GM23338 (cell line): ENCODE measurements around the gene PALLD. TPM values are rescaled to one million over a fixed set of nuclear protein-coding genes. Genes with fewer than 3 reads are reported as not detected.

Source experiments
- ATAC-seq: fragments of 200-7000 bp; cut with Tn5 transposase; 3 replicates; pipeline ENCODE4 v1.9.1; 2020
- DNase-seq: peaks from one replicate; pipeline ENCODE4 v3.0.0-alpha.2; 2015; ENCODE audit warnings: low spot score
- H2AFZ ChIP-seq: fragments of 200-600 bp; sonication (generic); 2 replicates; pipeline ENCODE4 v1.8.0; 2016; ENCODE audit warnings: antibody characterized with exemption, mild to moderate bottlenecking, moderate library complexity
- H3F3A ChIP-seq: fragments of 200-600 bp; sonication (generic); replicated peaks from 2 replicates; pipeline ENCODE4 v1.8.0; 2017; ENCODE audit warnings: antibody characterized with exemption, mixed run types, low read depth
- H3K27ac ChIP-seq: fragments of 200-600 bp; sonication (generic); 2 replicates; pipeline ENCODE4 v1.6.1; 2016; ENCODE audit warnings: low read depth
- H3K27me3 ChIP-seq: fragments of 200-600 bp; sonication (generic); 2 replicates; pipeline ENCODE4 v1.8.0; 2016; ENCODE audit warnings: mild to moderate bottlenecking, mixed run types, moderate library complexity; ENCODE audit not compliant: insufficient read depth
- H3K36me3 ChIP-seq: fragments of 200-600 bp; sonication (generic); 2 replicates; pipeline ENCODE4 v1.8.0; 2016; ENCODE audit warnings: mild to moderate bottlenecking; ENCODE audit not compliant: insufficient read depth
- H3K4me1 ChIP-seq: fragments of 200-600 bp; sonication (generic); 2 replicates; pipeline ENCODE4 v1.8.0; 2016; ENCODE audit warnings: mild to moderate bottlenecking, moderate library complexity; ENCODE audit not compliant: insufficient read depth
- H3K4me2 ChIP-seq: fragments of 200-600 bp; sonication (generic); 2 replicates; pipeline ENCODE4 v1.7.1; 2017; ENCODE audit warnings: mixed run types
- H3K4me3 ChIP-seq: fragments of 200-600 bp; sonication (generic); 2 replicates; pipeline ENCODE4 v1.6.1; 2016; ENCODE audit warnings: mixed run types
- H3K79me2 ChIP-seq: fragments of 200-600 bp; sonication (generic); replicated peaks from 2 replicates; pipeline ENCODE4 v1.8.0; 2017; ENCODE audit warnings: mild to moderate bottlenecking; ENCODE audit not compliant: insufficient read depth
- H3K9me2 ChIP-seq: fragments of 200-600 bp; sonication (generic); 2 replicates; pipeline ENCODE4 v1.8.0; 2017; ENCODE audit not compliant: insufficient read depth
- H4K20me1 ChIP-seq: fragments of 200-600 bp; sonication (generic); replicated peaks from 2 replicates; pipeline ENCODE4 v1.8.0; 2017; ENCODE audit warnings: mild to moderate bottlenecking; ENCODE audit not compliant: insufficient read depth
- H3K27ac Mint-ChIP-seq: 2 replicates; pipeline ENCODE4 v1.8.0; 2020; ENCODE audit warnings: inconsistent platforms, mild to moderate bottlenecking, moderate library complexity, mixed read lengths
- H3K27me3 Mint-ChIP-seq: 3 replicates; pipeline ENCODE4 v1.8.0; 2022; ENCODE audit warnings: low read depth, mild to moderate bottlenecking, moderate library complexity, mixed read lengths, inconsistent platforms; ENCODE audit not compliant: insufficient read depth, poor library complexity
- H3K36me3 Mint-ChIP-seq: 3 replicates; pipeline ENCODE4 v1.8.0; 2021; ENCODE audit warnings: low read depth, mild to moderate bottlenecking, inconsistent platforms, moderate library complexity, mixed read lengths
- H3K4me1 Mint-ChIP-seq: 3 replicates; pipeline ENCODE4 v1.8.0; 2020; ENCODE audit warnings: mild to moderate bottlenecking, inconsistent platforms, mixed read lengths
- H3K4me3 Mint-ChIP-seq: 3 replicates; pipeline ENCODE4 v1.8.0; 2021; ENCODE audit warnings: moderate library complexity, mild to moderate bottlenecking, inconsistent platforms, mixed read lengths
- H3K9me3 Mint-ChIP-seq: 3 replicates; pipeline ENCODE4 v1.8.0; 2020; ENCODE audit warnings: moderate library complexity, mild to moderate bottlenecking, inconsistent platforms, mixed read lengths
- CREB1 ChIP-seq: fragments of 250-450 bp; sonication (Bioruptor Pico); IDR thresholded peaks from 2 replicates; pipeline ENCODE4 v1.5.0; 2020; ENCODE audit warnings: low read depth, mild to moderate bottlenecking, moderate library complexity
- EZH2 ChIP-seq: fragments of 200-600 bp; sonication (generic); IDR thresholded peaks from one replicate; pipeline ENCODE4 v1.8.0; 2017; ENCODE audit warnings: antibody characterized with exemption, mild to moderate bottlenecking, low read depth; ENCODE audit not compliant: unreplicated experiment
- EZH2phosphoT487 ChIP-seq: fragments of 200-600 bp; sonication (generic); IDR thresholded peaks from one replicate; pipeline ENCODE4 v1.8.1; 2018; ENCODE audit warnings: antibody characterized with exemption; ENCODE audit not compliant: unreplicated experiment
- JUNB ChIP-seq: IDR thresholded peaks from one replicate; pipeline ENCODE4 v1.6.1; 2016; ENCODE audit warnings: antibody characterized with exemption; ENCODE audit not compliant: unreplicated experiment
- NANOG ChIP-seq: IDR thresholded peaks from 2 replicates; pipeline ENCODE4 v1.6.1; 2016; ENCODE audit warnings: antibody characterized with exemption, borderline replicate concordance
- POLR2AphosphoS5 ChIP-seq: IDR thresholded peaks from 2 replicates; pipeline ENCODE4 v1.6.1; 2016; ENCODE audit warnings: antibody characterized with exemption, low read depth
- STAT1 ChIP-seq: IDR thresholded peaks from one replicate; pipeline ENCODE4 v1.6.1; 2016; ENCODE audit warnings: antibody characterized with exemption; ENCODE audit not compliant: unreplicated experiment
- ZNF114 ChIP-seq: fragments of 250-450 bp; sonication (Bioruptor Pico); IDR thresholded peaks from 2 replicates; pipeline ENCODE4 v1.5.0; 2020; ENCODE audit warnings: mild to moderate bottlenecking, moderate library complexity
- ZNF331 ChIP-seq: fragments of 250-450 bp; sonication (Bioruptor Pico); IDR thresholded peaks from 2 replicates; pipeline ENCODE4 v1.5.0; 2020; ENCODE audit warnings: low read depth, mild to moderate bottlenecking, moderate library complexity
- polyA plus RNA-seq: library from polyadenylated mRNA; unstranded; fragments of >200 nt; fragmentation: Nextera tagmentation; extraction: Ambion mirVana; gene quantifications from 2 replicates; pipeline ENCODE4 v1.2.1, GENCODE V29; 2016
- total RNA-seq: library from RNA; depleted of rRNA; stranded (reverse); fragments of >200 nt; shearing (Covaris generic); gene quantifications from 2 replicates; pipeline ENCODE4 v1.2.3, GENCODE V29; 2014
- TF ChIP-seq, protein P1 (sequence below): IDR thresholded peaks from 2 replicates; pipeline ENCODE4 v1.6.1; 2016; ENCODE audit warnings: antibody characterized with exemption
- TF ChIP-seq, protein P2 (sequence below): IDR thresholded peaks from one replicate; pipeline ENCODE4 v1.6.1; 2018; ENCODE audit warnings: antibody characterized with exemption; ENCODE audit not compliant: unreplicated experiment
- TF ChIP-seq, protein P3 (sequence below), 2 experiments: fragments of 200-600 bp in 1 of 2; sonication (generic) in 1 of 2; conservative IDR thresholded peaks; 2 replicates each; pipeline versions ENCODE4 v1.5.1 to v1.6.1; 2016 to 2017; ENCODE audit warnings: antibody characterized with exemption in 2 of 2, low read depth in 2 of 2, mild to moderate bottlenecking in 2 of 2, moderate library complexity in 1 of 2
- TF ChIP-seq, protein P4 (sequence below): fragments of 250-450 bp; sonication (Bioruptor Pico); IDR thresholded peaks from 2 replicates; pipeline ENCODE4 v1.5.0; 2020; ENCODE audit warnings: mild to moderate bottlenecking, moderate library complexity

PALLD gene
- total and polyA plus RNA-seq, 2 experiments from 2014 or later: 13.1 to 30.2 TPM

DNA sequence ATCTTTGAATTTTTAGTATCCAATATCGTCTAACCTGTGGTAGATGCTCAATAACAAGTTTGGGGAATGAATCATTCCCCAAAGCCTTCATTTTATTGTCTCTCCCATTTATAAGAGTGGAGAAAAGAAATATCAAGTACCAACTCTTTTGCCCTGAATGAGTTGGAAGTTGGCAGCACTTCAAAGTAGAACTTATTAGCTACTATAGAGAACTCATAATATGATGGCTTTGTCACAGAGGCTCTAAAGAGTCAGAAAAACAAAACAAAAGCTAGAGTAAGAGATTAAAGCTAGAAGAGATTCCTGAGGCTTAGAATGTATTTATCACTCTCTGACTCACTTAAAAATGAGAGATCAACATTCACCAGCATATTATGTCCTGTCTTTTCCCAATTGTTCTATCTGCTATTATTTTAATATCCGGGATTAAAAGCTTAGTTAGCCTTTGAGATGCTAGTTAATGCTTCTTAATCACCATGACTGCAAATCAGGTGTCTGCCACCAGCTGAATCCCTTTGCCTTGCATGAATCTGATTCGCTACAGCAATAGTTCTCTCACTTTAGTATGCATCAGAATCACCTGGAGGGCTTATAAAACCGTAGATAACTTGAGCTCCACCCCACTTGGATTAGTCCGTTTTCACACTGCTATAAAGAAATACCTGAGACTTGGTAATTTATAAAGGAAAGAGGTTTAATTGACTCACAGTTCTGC lies 77.9 kb downstream of the PALLD start:
- no peaks in the 10 kb centered on the region for H3K36me3 Mint-ChIP-seq
- no peaks in the 10 kb centered on the region for H3K4me1 ChIP-seq
- TF ChIP-seq POLR2AphosphoS5 (no peak), ZNF114 (CRISPR knock-in tag) (no peak), EZH2phosphoT487 (no peak), ZNF331 (CRISPR knock-in tag) (no peak), JUNB (no peak), STAT1 (no peak), CREB1 (CRISPR knock-in tag) (no peak), NANOG (no peak), EZH2 (no peak)
- TF ChIP-seq, protein P1, sequence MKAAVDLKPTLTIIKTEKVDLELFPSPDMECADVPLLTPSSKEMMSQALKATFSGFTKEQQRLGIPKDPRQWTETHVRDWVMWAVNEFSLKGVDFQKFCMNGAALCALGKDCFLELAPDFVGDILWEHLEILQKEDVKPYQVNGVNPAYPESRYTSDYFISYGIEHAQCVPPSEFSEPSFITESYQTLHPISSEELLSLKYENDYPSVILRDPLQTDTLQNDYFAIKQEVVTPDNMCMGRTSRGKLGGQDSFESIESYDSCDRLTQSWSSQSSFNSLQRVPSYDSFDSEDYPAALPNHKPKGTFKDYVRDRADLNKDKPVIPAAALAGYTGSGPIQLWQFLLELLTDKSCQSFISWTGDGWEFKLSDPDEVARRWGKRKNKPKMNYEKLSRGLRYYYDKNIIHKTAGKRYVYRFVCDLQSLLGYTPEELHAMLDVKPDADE: no peak
- TF ChIP-seq, protein P2, sequence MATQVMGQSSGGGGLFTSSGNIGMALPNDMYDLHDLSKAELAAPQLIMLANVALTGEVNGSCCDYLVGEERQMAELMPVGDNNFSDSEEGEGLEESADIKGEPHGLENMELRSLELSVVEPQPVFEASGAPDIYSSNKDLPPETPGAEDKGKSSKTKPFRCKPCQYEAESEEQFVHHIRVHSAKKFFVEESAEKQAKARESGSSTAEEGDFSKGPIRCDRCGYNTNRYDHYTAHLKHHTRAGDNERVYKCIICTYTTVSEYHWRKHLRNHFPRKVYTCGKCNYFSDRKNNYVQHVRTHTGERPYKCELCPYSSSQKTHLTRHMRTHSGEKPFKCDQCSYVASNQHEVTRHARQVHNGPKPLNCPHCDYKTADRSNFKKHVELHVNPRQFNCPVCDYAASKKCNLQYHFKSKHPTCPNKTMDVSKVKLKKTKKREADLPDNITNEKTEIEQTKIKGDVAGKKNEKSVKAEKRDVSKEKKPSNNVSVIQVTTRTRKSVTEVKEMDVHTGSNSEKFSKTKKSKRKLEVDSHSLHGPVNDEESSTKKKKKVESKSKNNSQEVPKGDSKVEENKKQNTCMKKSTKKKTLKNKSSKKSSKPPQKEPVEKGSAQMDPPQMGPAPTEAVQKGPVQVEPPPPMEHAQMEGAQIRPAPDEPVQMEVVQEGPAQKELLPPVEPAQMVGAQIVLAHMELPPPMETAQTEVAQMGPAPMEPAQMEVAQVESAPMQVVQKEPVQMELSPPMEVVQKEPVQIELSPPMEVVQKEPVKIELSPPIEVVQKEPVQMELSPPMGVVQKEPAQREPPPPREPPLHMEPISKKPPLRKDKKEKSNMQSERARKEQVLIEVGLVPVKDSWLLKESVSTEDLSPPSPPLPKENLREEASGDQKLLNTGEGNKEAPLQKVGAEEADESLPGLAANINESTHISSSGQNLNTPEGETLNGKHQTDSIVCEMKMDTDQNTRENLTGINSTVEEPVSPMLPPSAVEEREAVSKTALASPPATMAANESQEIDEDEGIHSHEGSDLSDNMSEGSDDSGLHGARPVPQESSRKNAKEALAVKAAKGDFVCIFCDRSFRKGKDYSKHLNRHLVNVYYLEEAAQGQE: no peak
- TF ChIP-seq, protein P3, sequence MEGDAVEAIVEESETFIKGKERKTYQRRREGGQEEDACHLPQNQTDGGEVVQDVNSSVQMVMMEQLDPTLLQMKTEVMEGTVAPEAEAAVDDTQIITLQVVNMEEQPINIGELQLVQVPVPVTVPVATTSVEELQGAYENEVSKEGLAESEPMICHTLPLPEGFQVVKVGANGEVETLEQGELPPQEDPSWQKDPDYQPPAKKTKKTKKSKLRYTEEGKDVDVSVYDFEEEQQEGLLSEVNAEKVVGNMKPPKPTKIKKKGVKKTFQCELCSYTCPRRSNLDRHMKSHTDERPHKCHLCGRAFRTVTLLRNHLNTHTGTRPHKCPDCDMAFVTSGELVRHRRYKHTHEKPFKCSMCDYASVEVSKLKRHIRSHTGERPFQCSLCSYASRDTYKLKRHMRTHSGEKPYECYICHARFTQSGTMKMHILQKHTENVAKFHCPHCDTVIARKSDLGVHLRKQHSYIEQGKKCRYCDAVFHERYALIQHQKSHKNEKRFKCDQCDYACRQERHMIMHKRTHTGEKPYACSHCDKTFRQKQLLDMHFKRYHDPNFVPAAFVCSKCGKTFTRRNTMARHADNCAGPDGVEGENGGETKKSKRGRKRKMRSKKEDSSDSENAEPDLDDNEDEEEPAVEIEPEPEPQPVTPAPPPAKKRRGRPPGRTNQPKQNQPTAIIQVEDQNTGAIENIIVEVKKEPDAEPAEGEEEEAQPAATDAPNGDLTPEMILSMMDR (conservative IDR thresholded peaks at IDR 0.05; ENCODE audit: low read depth in 2 of 2): no peak
- TF ChIP-seq, protein P4, sequence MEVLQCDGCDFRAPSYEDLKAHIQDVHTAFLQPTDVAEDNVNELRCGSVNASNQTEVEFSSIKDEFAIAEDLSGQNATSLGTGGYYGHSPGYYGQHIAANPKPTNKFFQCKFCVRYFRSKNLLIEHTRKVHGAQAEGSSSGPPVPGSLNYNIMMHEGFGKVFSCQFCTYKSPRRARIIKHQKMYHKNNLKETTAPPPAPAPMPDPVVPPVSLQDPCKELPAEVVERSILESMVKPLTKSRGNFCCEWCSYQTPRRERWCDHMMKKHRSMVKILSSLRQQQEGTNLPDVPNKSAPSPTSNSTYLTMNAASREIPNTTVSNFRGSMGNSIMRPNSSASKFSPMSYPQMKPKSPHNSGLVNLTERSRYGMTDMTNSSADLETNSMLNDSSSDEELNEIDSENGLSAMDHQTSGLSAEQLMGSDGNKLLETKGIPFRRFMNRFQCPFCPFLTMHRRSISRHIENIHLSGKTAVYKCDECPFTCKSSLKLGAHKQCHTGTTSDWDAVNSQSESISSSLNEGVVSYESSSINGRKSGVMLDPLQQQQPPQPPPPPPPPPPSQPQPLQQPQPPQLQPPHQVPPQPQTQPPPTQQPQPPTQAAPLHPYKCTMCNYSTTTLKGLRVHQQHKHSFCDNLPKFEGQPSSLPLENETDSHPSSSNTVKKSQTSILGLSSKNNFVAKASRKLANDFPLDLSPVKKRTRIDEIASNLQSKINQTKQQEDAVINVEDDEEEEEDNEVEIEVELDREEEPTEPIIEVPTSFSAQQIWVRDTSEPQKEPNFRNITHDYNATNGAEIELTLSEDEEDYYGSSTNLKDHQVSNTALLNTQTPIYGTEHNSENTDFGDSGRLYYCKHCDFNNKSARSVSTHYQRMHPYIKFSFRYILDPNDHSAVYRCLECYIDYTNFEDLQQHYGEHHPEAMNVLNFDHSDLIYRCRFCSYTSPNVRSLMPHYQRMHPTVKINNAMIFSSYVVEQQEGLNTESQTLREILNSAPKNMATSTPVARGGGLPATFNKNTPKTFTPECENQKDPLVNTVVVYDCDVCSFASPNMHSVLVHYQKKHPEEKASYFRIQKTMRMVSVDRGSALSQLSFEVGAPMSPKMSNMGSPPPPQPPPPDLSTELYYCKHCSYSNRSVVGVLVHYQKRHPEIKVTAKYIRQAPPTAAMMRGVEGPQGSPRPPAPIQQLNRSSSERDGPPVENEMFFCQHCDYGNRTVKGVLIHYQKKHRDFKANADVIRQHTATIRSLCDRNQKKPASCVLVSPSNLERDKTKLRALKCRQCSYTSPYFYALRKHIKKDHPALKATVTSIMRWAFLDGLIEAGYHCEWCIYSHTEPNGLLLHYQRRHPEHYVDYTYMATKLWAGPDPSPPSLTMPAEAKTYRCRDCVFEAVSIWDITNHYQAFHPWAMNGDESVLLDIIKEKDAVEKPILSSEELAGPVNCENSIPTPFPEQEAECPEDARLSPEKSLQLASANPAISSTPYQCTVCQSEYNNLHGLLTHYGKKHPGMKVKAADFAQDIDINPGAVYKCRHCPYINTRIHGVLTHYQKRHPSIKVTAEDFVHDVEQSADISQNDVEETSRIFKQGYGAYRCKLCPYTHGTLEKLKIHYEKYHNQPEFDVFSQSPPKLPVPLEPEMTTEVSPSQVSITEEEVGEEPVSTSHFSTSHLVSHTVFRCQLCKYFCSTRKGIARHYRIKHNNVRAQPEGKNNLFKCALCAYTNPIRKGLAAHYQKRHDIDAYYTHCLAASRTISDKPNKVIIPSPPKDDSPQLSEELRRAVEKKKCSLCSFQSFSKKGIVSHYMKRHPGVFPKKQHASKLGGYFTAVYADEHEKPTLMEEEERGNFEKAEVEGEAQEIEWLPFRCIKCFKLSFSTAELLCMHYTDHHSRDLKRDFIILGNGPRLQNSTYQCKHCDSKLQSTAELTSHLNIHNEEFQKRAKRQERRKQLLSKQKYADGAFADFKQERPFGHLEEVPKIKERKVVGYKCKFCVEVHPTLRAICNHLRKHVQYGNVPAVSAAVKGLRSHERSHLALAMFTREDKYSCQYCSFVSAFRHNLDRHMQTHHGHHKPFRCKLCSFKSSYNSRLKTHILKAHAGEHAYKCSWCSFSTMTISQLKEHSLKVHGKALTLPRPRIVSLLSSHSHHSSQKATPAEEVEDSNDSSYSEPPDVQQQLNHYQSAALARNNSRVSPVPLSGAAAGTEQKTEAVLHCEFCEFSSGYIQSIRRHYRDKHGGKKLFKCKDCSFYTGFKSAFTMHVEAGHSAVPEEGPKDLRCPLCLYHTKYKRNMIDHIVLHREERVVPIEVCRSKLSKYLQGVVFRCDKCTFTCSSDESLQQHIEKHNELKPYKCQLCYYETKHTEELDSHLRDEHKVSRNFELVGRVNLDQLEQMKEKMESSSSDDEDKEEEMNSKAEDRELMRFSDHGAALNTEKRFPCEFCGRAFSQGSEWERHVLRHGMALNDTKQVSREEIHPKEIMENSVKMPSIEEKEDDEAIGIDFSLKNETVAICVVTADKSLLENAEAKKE (CRISPR knock-in tag): no peak
- no peak overlapping the region for H3K4me3 ChIP-seq
- H3K27ac Mint-ChIP-seq: no peak overlapping the region
- H3K36me3 ChIP-seq: no peaks in the 10 kb centered on the region
- no peaks in the 10 kb centered on the region for H3K27me3 Mint-ChIP-seq
- H3K4me3 Mint-ChIP-seq: no peak overlapping the region
- no peaks in the 10 kb centered on the region for H3K27me3 ChIP-seq
- DNase-seq (no peak), ATAC-seq (no peak)
- H3F3A ChIP-seq: no peaks in the 10 kb centered on the region
- no peaks in the 10 kb centered on the region for H3K4me1 Mint-ChIP-seq
- no peaks in the 10 kb centered on the region for H3K79me2 ChIP-seq
- no peaks in the 10 kb centered on the region; the same call in 2 of the 3 replicates for H3K9me3 Mint-ChIP-seq
- H3K9me2 ChIP-seq: no peaks in the 10 kb centered on the region
- H3K27ac ChIP-seq: no peak overlapping the region
- H2AFZ ChIP-seq: no peak overlapping the region
- H3K4me2 ChIP-seq: no peak overlapping the region
- no peaks in the 10 kb centered on the region for H4K20me1 ChIP-seq
